Transverse colon (tissue), 4 donors: ENCODE data around the gene COG5. TPM values are rescaled to one million over a fixed set of nuclear protein-coding genes. Genes with fewer than 3 reads are reported as not detected.

ENCODE experiments used
- DNase-seq: peaks from one replicate; pipeline ENCODE4 v3.0.0-alpha.2; 2019
- H3K27ac ChIP-seq, 4 donors: fragments of 200-600 bp; sonication (generic); 2 replicates each; pipeline ENCODE4 v1.5.1; 2016 to 2018; ENCODE audit warnings: inconsistent platforms in 4 of 4
- H3K27me3 ChIP-seq: fragments of 200-600 bp; sonication (generic); 2 replicates; pipeline ENCODE4 v1.5.1; 2017; ENCODE audit warnings: inconsistent platforms
- H3K36me3 ChIP-seq, 4 donors: fragments of 200-600 bp; sonication (generic); 2 replicates each; pipeline ENCODE4 v1.5.1; 2017 to 2019; ENCODE audit warnings: inconsistent platforms in 4 of 4
- H3K4me1 ChIP-seq, 4 donors: fragments of 200-600 bp; sonication (generic); 2 replicates each; pipeline ENCODE4 v1.5.1; 2017 to 2020; ENCODE audit warnings: inconsistent platforms in 4 of 4
- H3K4me3 ChIP-seq, 4 donors: fragments of 200-600 bp; sonication (generic); 1 replicate in 1 of 4; 2 replicates in 3 of 4; pipeline versions ENCODE4 v1.5.1 to v1.6.1; 2017 to 2019; ENCODE audit warnings: inconsistent platforms in 4 of 4
- H3K9me3 ChIP-seq, 2 donors: fragments of 200-600 bp; sonication (generic); 2 replicates each; pipeline ENCODE4 v1.5.1; 2017 to 2019; ENCODE audit warnings: inconsistent platforms in 2 of 2
- CTCF ChIP-seq, 5 experiments: fragments of 200-600 bp in 3 of 5; fragments of 450-650 bp in 2 of 5; sonication (generic) in 3 of 5; IDR thresholded peaks; 1 replicate in 2 of 5; 2 replicates in 3 of 5; pipeline ENCODE4 v1.5.1; 2016 to 2017; ENCODE audit warnings: antibody characterized with exemption in 5 of 5, inconsistent platforms in 3 of 5, mild to moderate bottlenecking in 2 of 5, moderate library complexity in 1 of 5
- EP300 ChIP-seq: sonication (generic); formaldehyde crosslinking; IDR thresholded peaks from one replicate; pipeline ENCODE4 v1.6.1; 2017; ENCODE audit warnings: antibody characterized with exemption, low read depth
- POLR2A ChIP-seq: fragments of 450-650 bp; IDR thresholded peaks from one replicate; pipeline ENCODE4 v1.6.1; 2016; ENCODE audit warnings: antibody characterized with exemption, mild to moderate bottlenecking, moderate library complexity
- POLR2AphosphoS5 ChIP-seq, 3 donors: sonication (generic); formaldehyde crosslinking; IDR thresholded peaks; one replicate each; pipeline ENCODE4 v1.6.1; 2016; ENCODE audit warnings: antibody characterized with exemption in 3 of 3
- WGBS, 2 donors: methylation state at CpG; one replicate each; pipeline ENCODE4 v1.1.5; 2018; ENCODE audit warnings: low coverage in 1 of 2; 5-methylcytosine and 5-hydroxymethylcytosine counted together
- in situ Hi-C, 4 donors: fragments of 200-750 bp; cut with MboI; loops; one replicate each; pipeline versions ENCODE4 v1.15.0 to v1.15.1; 2017; ENCODE audit warnings: low sequenced_read_pairs in 3 of 4, low pct_ligation_motif_present in 1 of 4, low pct_unique_long_range_greater_than_20kb in 1 of 4
- intact Hi-C: fragments of 100-400 bp; cut with DNase I; formaldehyde crosslinking; loops from one replicate; pipeline ENCODE4 v1.15.1; 2023; ENCODE audit warnings: low total_unique reads
- total RNA-seq, 4 donors: library from RNA; depleted of rRNA; stranded (reverse); fragments of >200 nt; gene quantifications; one replicate each; pipeline ENCODE4 v1.1.0, GENCODE V29; 2016

The COG5 gene
- total RNA-seq, 4 donors from 2014 or later, result 15.7 to 48.2 (median 35.7) TPM

GRCh38 chr7:107446988-107447387 lies 116.7 kb downstream of the COG5 start:
- intact Hi-C loops (no loop called here), in situ Hi-C loops (no loop called here)
- Histone ChIP-seq H3K27me3 (no peaks in the 10 kb centered on the region), H3K4me3 (no peak overlapping the region), H3K4me1 (no peaks in the 10 kb centered on the region), H3K36me3 (no peaks in the 10 kb centered on the region), H3K27ac (no peak overlapping the region), H3K9me3 (no peaks in the 10 kb centered on the region)
- TF ChIP-seq POLR2A (no peak), CTCF (IDR thresholded peaks at IDR 0.05) (no peak), POLR2AphosphoS5 (IDR thresholded peaks at IDR 0.05) (no peak), EP300 (no peak)
- no peak for DNase-seq
- 86 to 93% methylated on average over 1 of the region's 1 CpG for WGBS, 2 donors

GRCh38 chr7:107446531-107446930 lies 117.2 kb downstream of the COG5 start:
- no peaks in the 10 kb centered on the region for H3K4me1 ChIP-seq
- H3K36me3 ChIP-seq, result no peaks in the 10 kb centered on the region
- no peak overlapping the region for H3K4me3 ChIP-seq
- in situ Hi-C loops, result no loop called here
- WGBS, 2 donors, result 97 to 100% methylated on average over 1 of the region's 1 CpG
- no peak for TF ChIP-seq POLR2AphosphoS5 (IDR thresholded peaks at IDR 0.05)
- TF ChIP-seq CTCF (IDR thresholded peaks at IDR 0.05), result no peak
- TF ChIP-seq EP300, result no peak
- TF ChIP-seq POLR2A, result no peak
- DNase-seq, result no peak
- H3K27ac ChIP-seq, result no peak overlapping the region
- no peaks in the 10 kb centered on the region for H3K9me3 ChIP-seq
- intact Hi-C loops, result no loop called here
- H3K27me3 ChIP-seq, result no peaks in the 10 kb centered on the region

GRCh38 chr7:107442678-107443077 lies 121.0 kb downstream of the COG5 start:
- Histone ChIP-seq H3K4me1 (no peaks in the 10 kb centered on the region), H3K27me3 (no peaks in the 10 kb centered on the region), H3K9me3 (no peaks in the 10 kb centered on the region), H3K36me3 (no peaks in the 10 kb centered on the region), H3K27ac (no peak overlapping the region), H3K4me3 (no peak overlapping the region)
- in situ Hi-C loops (no loop called here), intact Hi-C loops (no loop called here)
- TF ChIP-seq POLR2A (no peak), EP300 (no peak), CTCF (IDR thresholded peaks at IDR 0.05) (no peak), POLR2AphosphoS5 (IDR thresholded peaks at IDR 0.05) (no peak)
- DNase-seq, result no peak
- 97 to 100% methylated on average over 1 of the region's 1 CpG for WGBS, 2 donors

- in situ Hi-C loops (no loop called here), intact Hi-C loops (no loop called here)
- Histone ChIP-seq H3K4me3 (no peak overlapping the region), H3K36me3 (no peaks in the 10 kb centered on the region), H3K9me3 (no peaks in the 10 kb centered on the region), H3K27me3 (no peaks in the 10 kb centered on the region), H3K27ac (no peak overlapping the region), H3K4me1 (no peaks in the 10 kb centered on the region)
- TF ChIP-seq POLR2AphosphoS5 (IDR thresholded peaks at IDR 0.05), result no peak
- no peak for TF ChIP-seq POLR2A
- TF ChIP-seq CTCF (IDR thresholded peaks at IDR 0.05), result no peak
- no peak for TF ChIP-seq EP300
- no peak for DNase-seq
Observed at GRCh38 chr7:107441581-107442422, 121.9 kb downstream of the COG5 start.
